Ecto neural progenitor cell (in vitro differentiated cells): ENCODE measurements around the gene ADGRB2.

ENCODE experiments used
- DNase-seq: peaks from one replicate; pipeline ENCODE4 v3.0.0-alpha.2; 2018; ENCODE audit warnings: low spot score

The ADGRB2 gene

GRCh38 chr1:31781756-31782371 is 17.7 kb upstream of the ADGRB2 start:
- DNase-seq, result no peak

GRCh38 chr1:31781138-31781755 is 17.1 kb upstream of the ADGRB2 start:
- no peak for DNase-seq

- DNase-seq, result no peak
Measured at GRCh38 chr1:31780632-31781031, 16.5 kb upstream of the ADGRB2 start.

DNA sequence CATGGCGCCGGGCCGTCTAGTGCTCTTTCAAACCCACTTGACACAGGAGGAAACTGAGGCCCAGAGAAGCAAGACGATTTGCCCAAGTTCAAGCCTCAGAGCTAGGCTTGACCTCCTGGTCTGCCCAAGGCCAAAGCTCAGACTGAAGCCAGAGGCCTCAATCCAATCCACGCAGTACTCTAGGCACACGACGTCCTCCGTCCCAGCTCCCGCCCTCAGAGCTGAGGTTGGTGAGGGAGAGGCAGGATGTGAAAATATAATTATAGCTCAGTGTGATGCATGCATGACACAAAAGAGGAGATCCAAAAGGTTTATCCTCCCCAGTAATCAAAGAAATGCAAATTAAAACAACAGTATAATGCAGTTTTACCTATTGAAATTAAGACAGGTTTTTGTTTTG is 15.5 kb upstream of the ADGRB2 start:
- no peak for DNase-seq

DNA sequence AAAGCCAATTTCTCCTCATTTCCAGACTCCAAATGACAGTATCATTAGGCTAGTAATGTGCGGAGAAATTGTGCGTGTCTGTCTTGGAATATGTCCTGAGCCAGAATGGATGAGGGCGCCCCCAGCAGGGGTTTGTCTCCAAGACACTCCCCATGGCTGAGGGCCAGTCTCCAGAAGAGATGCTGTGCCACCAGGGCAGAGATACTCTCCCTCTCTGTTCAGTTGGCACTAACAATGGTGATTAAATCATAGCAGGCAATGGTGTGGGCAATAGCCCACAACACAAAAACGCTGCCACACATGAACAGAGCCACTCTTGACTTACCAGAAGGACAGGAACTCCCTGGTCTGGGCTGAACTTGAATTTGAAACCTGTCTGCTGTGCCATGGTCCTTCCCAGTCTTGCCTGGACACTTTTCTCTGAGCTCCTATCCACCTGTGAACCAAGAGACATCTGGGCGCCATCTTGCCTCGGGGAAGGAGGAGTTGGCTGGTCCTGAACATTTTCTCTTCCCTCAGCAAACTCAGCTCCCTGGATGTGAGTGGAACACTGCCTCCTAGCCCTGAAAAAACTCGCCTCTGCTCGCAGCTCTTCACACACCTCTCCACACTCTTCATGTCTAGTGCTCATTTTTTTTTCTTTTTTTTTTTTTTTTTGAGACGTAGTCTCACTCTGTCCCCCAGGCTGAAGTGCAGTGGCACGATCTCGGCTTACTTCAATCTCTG is 14.8 kb upstream of the ADGRB2 start:
- DNase-seq, result no peak

GRCh38 chr1:31776516-31776915 is 12.4 kb upstream of the ADGRB2 start:
- DNase-seq, result no peak

DNA sequence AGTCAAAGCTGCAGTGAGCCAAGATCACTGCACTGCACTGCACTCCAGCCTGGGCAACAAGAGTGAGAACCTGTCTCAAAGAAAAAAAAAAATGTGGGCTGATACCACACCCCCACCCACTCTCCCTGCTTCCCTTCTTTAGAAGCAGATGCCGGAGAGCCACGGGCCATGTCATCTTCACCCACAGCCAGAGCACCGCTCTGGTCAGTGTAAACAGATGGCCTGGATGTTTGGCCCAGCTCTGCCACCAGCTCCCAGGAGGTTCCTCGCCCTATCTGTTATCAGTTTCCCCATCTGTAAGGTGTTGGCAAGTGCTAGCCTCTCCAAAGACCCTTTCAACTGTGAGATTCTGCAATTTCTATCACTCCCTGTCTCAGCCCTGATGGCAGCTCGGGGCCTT is 11.9 kb upstream of the ADGRB2 start:
- DNase-seq, result no peak

GRCh38 chr1:31775210-31775999 is 11.3 kb upstream of the ADGRB2 start:
- DNase-seq, result no peak

- DNase-seq, result no peak
Measured at GRCh38 chr1:31774495-31774894, 10.4 kb upstream of the ADGRB2 start.

GRCh38 chr1:31773861-31774260 is 9.7 kb upstream of the ADGRB2 start:
- DNase-seq, result no peak

DNA sequence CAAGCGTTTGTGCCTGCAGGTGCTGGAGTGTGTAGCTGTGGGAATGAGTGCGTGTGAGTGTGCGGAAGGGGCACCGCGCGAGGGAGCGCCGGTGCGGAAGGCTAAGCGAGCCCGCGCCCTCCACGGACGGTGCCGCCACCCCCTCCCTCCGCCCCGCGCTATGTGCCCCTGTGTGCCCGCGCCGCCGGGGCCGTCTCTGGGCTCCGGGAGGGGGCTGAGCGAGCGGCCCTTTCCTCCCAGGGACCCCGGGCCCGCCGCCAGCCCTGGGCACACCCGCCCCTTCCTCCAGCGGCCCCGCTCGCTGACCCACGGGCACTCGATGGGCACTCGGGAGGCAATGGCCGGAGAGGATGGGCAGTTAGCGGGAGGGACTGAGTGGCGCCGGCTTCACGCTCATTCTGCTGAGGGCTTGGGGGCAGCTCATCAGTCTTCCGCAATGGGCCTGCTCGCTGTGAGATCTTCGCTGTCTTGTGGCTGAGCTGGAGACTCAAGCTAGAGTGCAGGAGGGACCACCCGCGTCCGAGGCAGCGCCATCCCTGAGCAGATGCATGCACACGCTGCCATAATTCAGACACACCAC is 8.6 kb upstream of the ADGRB2 start:
- no peak for DNase-seq

GRCh38 chr1:31771891-31772668 is 7.9 kb upstream of the ADGRB2 start:
- no peak for DNase-seq

- no peak for DNase-seq
Measured at GRCh38 chr1:31769720-31770390, 5.7 kb upstream of the ADGRB2 start.

- DNase-seq, result no peak
Measured at GRCh38 chr1:31768939-31769704, 5.0 kb upstream of the ADGRB2 start.

DNA sequence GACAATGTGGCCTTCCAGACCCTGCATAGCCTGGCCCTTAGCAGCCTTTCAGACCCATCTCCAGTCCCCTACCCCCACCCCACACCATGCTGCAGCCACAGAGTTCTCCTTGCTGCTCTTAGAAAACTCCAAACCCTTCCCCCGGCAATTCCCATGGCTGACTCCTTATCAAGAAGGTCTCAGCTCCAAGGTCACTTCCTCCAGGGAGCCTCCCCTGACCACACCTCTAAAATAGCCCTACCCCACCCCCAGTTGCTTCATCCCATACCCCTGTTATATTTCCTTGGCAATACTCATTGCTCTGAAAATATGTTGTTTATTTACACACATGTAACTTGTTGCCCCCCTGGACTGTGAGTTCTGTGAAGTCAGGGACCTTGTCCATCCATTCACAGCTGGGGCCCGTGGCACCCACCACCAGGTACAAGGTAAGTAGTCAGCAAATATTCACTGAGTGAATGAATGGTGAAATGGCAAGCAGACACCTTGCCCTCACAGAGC is 4.3 kb upstream of the ADGRB2 start:
- DNase-seq, result no peak

DNA sequence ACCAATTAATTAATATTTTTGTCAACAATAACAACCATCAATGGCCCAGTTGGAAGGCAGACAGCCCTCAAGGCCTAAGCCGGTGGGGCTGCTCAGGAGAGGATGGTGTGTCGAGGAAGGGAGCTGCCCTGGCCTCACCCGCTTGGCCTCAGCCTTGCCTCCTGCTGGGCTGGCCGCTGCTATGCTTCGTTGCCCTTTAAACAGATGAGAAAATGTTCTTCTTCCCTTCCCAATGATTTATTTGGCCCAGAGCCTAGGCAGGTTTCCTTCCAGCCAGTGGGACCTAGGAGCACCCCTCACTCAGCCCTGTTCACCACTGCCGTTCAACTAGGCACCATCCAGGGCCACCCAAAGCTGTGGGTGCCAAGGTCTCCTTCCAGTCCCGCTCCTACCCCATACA is 3.1 kb upstream of the ADGRB2 start:
- DNase-seq, result no peak

DNA sequence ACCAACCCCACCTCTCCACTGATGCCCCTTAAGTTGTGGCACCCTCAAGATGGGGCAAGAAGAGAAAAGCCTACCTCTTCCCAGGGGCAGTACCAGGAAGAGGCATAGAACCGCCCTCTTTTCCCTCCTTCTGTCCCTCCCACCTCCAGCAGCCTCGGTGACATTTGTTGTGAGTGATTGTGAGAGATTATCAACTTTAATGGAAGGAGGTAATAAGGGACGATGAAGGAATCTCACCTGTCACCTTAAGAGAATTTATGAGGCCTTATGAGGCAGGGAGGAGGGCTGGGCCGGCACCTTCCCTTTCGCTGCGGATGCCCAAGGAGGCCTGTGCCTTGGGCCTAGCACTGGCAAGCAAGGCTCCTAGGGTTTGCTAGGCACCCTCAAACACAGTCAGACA is 1.4 kb upstream of the ADGRB2 start:
- no peak for DNase-seq

- DNase-seq, result no peak
Measured at GRCh38 chr1:31765041-31765467, 914 bp upstream of the ADGRB2 start.

GRCh38 chr1:31763671-31764311 is 349 bp downstream of the ADGRB2 start:
- no peak for DNase-seq
